SK-N-SH (cell line): ENCODE results near the gene NPRL2. TPM values are rescaled to one million over a fixed set of nuclear protein-coding genes. Genes with fewer than 3 reads are reported as not detected.

ENCODE experiments used
- CTCF ChIA-PET: fragments of 300-600, 350-600 bp; formaldehyde crosslinking; extraction: SDS; loops from one replicate; lab custom pipeline; 2021; lab: Yijun Ruan, JAX
- POLR2A ChIA-PET: fragments of 350-600 bp; sonication (Branson Sonifier 250); formaldehyde crosslinking; extraction: SDS; loops from one replicate; lab custom pipeline; 2020; ENCODE audit warnings: antibody characterized with exemption, inconsistent platforms; lab: Yijun Ruan, JAX
- DNase-seq: peaks from one replicate; pipeline ENCODE4 v3.0.0; 2012
- H2AFZ ChIP-seq: fragments of 200-600 bp; sonication (generic); 2 replicates; pipeline ENCODE4 v1.8.1; 2016; ENCODE audit warnings: antibody characterized with exemption, mild to moderate bottlenecking, low read depth
- H3F3A ChIP-seq: fragments of 200-600 bp; sonication (generic); replicated peaks from 2 replicates; pipeline ENCODE3; 2016; ENCODE audit warnings: antibody characterized with exemption, mild to moderate bottlenecking; ENCODE audit not compliant: insufficient read depth
- H3K27ac ChIP-seq, 2 experiments: fragments of 200-500 bp in 1 of 2; fragments of 200-600 bp in 1 of 2; sonication (Bioruptor generic) in 1 of 2; sonication (generic), shearing (Covaris generic) in 1 of 2; 2 replicates each; pipeline versions ENCODE4 v1.5.1 to v1.6.1; 2014 to 2016; ENCODE audit warnings: low read depth in 2 of 2, inconsistent platforms in 1 of 2, low read length in 1 of 2, mild to moderate bottlenecking in 1 of 2, mixed read lengths in 1 of 2
- H3K27me3 ChIP-seq: fragments of 200-600 bp; sonication (generic), shearing (Covaris generic); 2 replicates; pipeline ENCODE4 v1.6.1; 2016; ENCODE audit warnings: mixed run types; ENCODE audit not compliant: insufficient read depth
- H3K36me3 ChIP-seq, 2 experiments: fragments of 200-500 bp in 1 of 2; fragments of 200-600 bp in 1 of 2; sonication (Bioruptor generic) in 1 of 2; sonication (generic) in 1 of 2; replicated peaks in 1 of 2; 2 replicates each; pipeline versions ENCODE3 to v1.5.1; 2014 to 2016; ENCODE audit warnings: low read length in 1 of 2, mild to moderate bottlenecking in 1 of 2; ENCODE audit not compliant: insufficient read depth in 2 of 2, control insufficient read depth in 1 of 2
- H3K4me1 ChIP-seq, 2 experiments: fragments of 200-500 bp in 1 of 2; fragments of 200-600 bp in 1 of 2; sonication (Bioruptor generic) in 1 of 2; sonication (generic), shearing (Covaris generic) in 1 of 2; 2 replicates each; pipeline versions ENCODE4 v1.5.1 to v1.6.1; 2014 to 2016; ENCODE audit warnings: low read depth in 1 of 2, low read length in 1 of 2, mixed run types in 1 of 2; ENCODE audit not compliant: insufficient read depth in 2 of 2, control insufficient read depth in 1 of 2
- H3K4me2 ChIP-seq: fragments of 200-600 bp; sonication (generic), shearing (Covaris generic); 2 replicates; pipeline ENCODE4 v1.6.1; 2017; ENCODE audit warnings: mixed run types
- H3K4me3 ChIP-seq, 2 experiments: fragments of 200-500 bp in 1 of 2; fragments of 200-600 bp in 1 of 2; sonication (Bioruptor generic) in 1 of 2; sonication (generic), shearing (Covaris generic) in 1 of 2; 2 replicates each; pipeline versions ENCODE4 v1.5.1 to v1.8.1; 2014 to 2016; ENCODE audit warnings: low read depth in 2 of 2, inconsistent platforms in 1 of 2, low read length in 1 of 2, mild to moderate bottlenecking in 1 of 2, mixed read lengths in 1 of 2, moderate library complexity in 1 of 2
- H3K79me2 ChIP-seq: fragments of 200-600 bp; sonication (generic); 2 replicates; pipeline ENCODE4 v1.8.1; 2017; ENCODE audit warnings: mild to moderate bottlenecking; ENCODE audit not compliant: insufficient read depth
- H3K9ac ChIP-seq: fragments of 200-600 bp; sonication (generic); 2 replicates; pipeline ENCODE4 v1.6.1; 2017; ENCODE audit warnings: mixed run types
- H3K9me2 ChIP-seq: fragments of 200-600 bp; sonication (generic); 2 replicates; pipeline ENCODE4 v1.6.1; 2017; ENCODE audit warnings: mixed run types
- H3K9me3 ChIP-seq: fragments of 200-600 bp; sonication (generic); 2 replicates; pipeline ENCODE4 v1.6.1; 2017; ENCODE audit warnings: mixed run types, mild to moderate bottlenecking, moderate library complexity
- H4K20me1 ChIP-seq: fragments of 200-600 bp; sonication (generic); 2 replicates; pipeline ENCODE4 v1.6.1; 2017; ENCODE audit warnings: mild to moderate bottlenecking, mixed run types; ENCODE audit not compliant: insufficient read depth
- CHD2 ChIP-seq: fragments of 150-350 bp; IDR thresholded peaks from 2 replicates; pipeline ENCODE4 v1.6.1; 2018; ENCODE audit warnings: low read length; ENCODE audit not compliant: partially characterized antibody
- ELF1 ChIP-seq: IDR thresholded peaks from 2 replicates; pipeline ENCODE4 v1.4.0; 2012
- EP300 ChIP-seq, 2 experiments: IDR thresholded peaks; 2 replicates each; pipeline versions ENCODE4 v1.4.0 to v1.6.1; 2012; ENCODE audit warnings: borderline replicate concordance in 1 of 2, low read depth in 1 of 2, low read length in 1 of 2
- EZH2phosphoT487 ChIP-seq: fragments of 200-600 bp; sonication (generic); IDR thresholded peaks from 2 replicates; pipeline ENCODE4 v1.6.1; 2017; ENCODE audit warnings: low read depth, mixed run types, mild to moderate bottlenecking, antibody characterized with exemption, moderate library complexity, borderline replicate concordance
- FOXJ3 ChIP-seq: sonication (generic); formaldehyde crosslinking; IDR thresholded peaks from 2 replicates; pipeline ENCODE4 v1.5.1; 2020; ENCODE audit warnings: mild to moderate bottlenecking, missing genetic modification reagents
- FOXM1 ChIP-seq: IDR thresholded peaks from 2 replicates; pipeline ENCODE4 v1.4.0; 2012; ENCODE audit warnings: low read depth, mild to moderate bottlenecking
- GABPA ChIP-seq: IDR thresholded peaks from 2 replicates; pipeline ENCODE4 v1.4.0; 2012; ENCODE audit warnings: low read depth, mild to moderate bottlenecking
- GATA2 ChIP-seq: sonication (generic); formaldehyde crosslinking; IDR thresholded peaks from 2 replicates; pipeline ENCODE4 v1.5.0; 2020; ENCODE audit warnings: mild to moderate bottlenecking, missing genetic modification reagents
- JUND ChIP-seq: IDR thresholded peaks from 2 replicates; pipeline ENCODE4 v1.4.0; 2012
- MXI1 ChIP-seq: IDR thresholded peaks from 2 replicates; pipeline ENCODE4 v1.6.1; 2012; ENCODE audit warnings: mild to moderate bottlenecking, low read depth, low read length, improper control_type of control experiment
- NFIC ChIP-seq: IDR thresholded peaks from 2 replicates; pipeline ENCODE4 v1.4.0; 2012; ENCODE audit warnings: borderline replicate concordance
- NRF1 ChIP-seq: IDR thresholded peaks from 2 replicates; pipeline ENCODE4 v1.6.1; 2012; ENCODE audit warnings: low read depth, mild to moderate bottlenecking, low read length
- POLR2AphosphoS5 ChIP-seq: IDR thresholded peaks from 2 replicates; pipeline ENCODE4 v1.6.1; 2012; ENCODE audit warnings: low read depth, low read length
- RAD21 ChIP-seq: IDR thresholded peaks from 2 replicates; pipeline ENCODE4 v1.6.1; 2012; ENCODE audit warnings: mild to moderate bottlenecking, low read length
- RCOR1 ChIP-seq: fragments of 150-350 bp; IDR thresholded peaks from 2 replicates; pipeline ENCODE4 v1.6.1; 2017; ENCODE audit warnings: antibody characterized with exemption, low read length
- TAF1 ChIP-seq: IDR thresholded peaks from 2 replicates; pipeline ENCODE4 v1.6.1; 2012; ENCODE audit warnings: low read depth, mild to moderate bottlenecking, low read length, moderate library complexity, borderline replicate concordance
- TEAD4 ChIP-seq: IDR thresholded peaks from 2 replicates; pipeline ENCODE4 v1.4.0; 2012; ENCODE audit warnings: mild to moderate bottlenecking, borderline replicate concordance; ENCODE audit not compliant: insufficient read depth
- ZBTB33 ChIP-seq: IDR thresholded peaks from 2 replicates; pipeline ENCODE4 v1.4.0; 2012; ENCODE audit warnings: low read depth, borderline replicate concordance
- WGBS: methylation state at CpG from one replicate; pipeline ENCODE4 v1.1.6; 2017; ENCODE audit warnings: low lambda C conversion rate; 5-methylcytosine and 5-hydroxymethylcytosine counted together
- polyA plus RNA-seq, 3 experiments: library from polyadenylated mRNA; depleted of rRNA; stranded (reverse); fragments of >200 nt; gene quantifications; 2 replicates each; pipeline ENCODE4 v1.2.3, GENCODE V29; 2012
- TF ChIP-seq, protein P1 (sequence below): IDR thresholded peaks from 2 replicates; pipeline ENCODE4; 2012
- TF ChIP-seq, protein P2 (sequence below): IDR thresholded peaks from 2 replicates; pipeline ENCODE4 v1.4.0; 2012; ENCODE audit warnings: low read depth
- TF ChIP-seq, protein P3 (sequence below): IDR thresholded peaks from 2 replicates; pipeline ENCODE4 v1.6.1; 2012; ENCODE audit warnings: mild to moderate bottlenecking, low read depth, low read length, moderate library complexity

Gene NPRL2
- polyA plus RNA-seq, 1 of the 3 experiments (the other 2 are of a cell fraction) = 43.6 TPM

GRCh38 chr3:50385754-50386153 lies 35.2 kb upstream of the NPRL2 start:
- Histone ChIP-seq H3K9ac (no peak overlapping the region), H3F3A (no peaks in the 10 kb centered on the region), H3K36me3 (no peaks in the 10 kb centered on the region), H3K79me2 (no peaks in the 10 kb centered on the region), H3K27me3 (no peaks in the 10 kb centered on the region), H3K9me2 (no peaks in the 10 kb centered on the region), H3K9me3 (no peaks in the 10 kb centered on the region), H3K27ac (peak overlapping the region in 1 of 2 experiments; percentile 100; a peak in 2 of 4 replicates), H3K4me2 (no peak overlapping the region), H3K4me3 (no peak overlapping the region), H3K4me1 (peaks cover 0 to 98% of the 10 kb centered on the region in 2 experiments; a peak in 2 of 4 replicates), H4K20me1 (no peaks in the 10 kb centered on the region), H2AFZ (no peak overlapping the region)
- TF ChIP-seq ELF1 (no peak), TAF1 (no peak), CHD2 (peak; percentile 63), FOXJ3 (CRISPR knock-in tag) (peak; percentile 42; the same call in 1 of the 2 replicates), FOXM1 (no peak), JUND (no peak), NRF1 (no peak), TEAD4 (no peak), EP300 (IDR thresholded peaks at IDR 0.05; ENCODE audit: borderline replicate concordance in 1 of 2, low read depth in 1 of 2, low read length in 1 of 2) (peak in 1 of 2 experiments; percentile 94; a peak in 2 of 4 replicates), MXI1 (peak; percentile 50; the same call in 1 of the 2 replicates), ZBTB33 (no peak), GATA2 (CRISPR knock-in tag) (peak; percentile 88)
- TF ChIP-seq, protein P1, sequence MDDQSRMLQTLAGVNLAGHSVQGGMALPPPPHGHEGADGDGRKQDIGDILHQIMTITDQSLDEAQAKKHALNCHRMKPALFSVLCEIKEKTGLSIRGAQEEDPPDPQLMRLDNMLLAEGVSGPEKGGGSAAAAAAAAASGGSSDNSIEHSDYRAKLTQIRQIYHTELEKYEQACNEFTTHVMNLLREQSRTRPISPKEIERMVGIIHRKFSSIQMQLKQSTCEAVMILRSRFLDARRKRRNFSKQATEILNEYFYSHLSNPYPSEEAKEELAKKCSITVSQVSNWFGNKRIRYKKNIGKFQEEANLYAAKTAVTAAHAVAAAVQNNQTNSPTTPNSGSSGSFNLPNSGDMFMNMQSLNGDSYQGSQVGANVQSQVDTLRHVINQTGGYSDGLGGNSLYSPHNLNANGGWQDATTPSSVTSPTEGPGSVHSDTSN = no peak
- DNase-seq = no peak
- CTCF ChIA-PET = interaction anchor here (0.9 to 11.5 kb wide), 12 partner anchors 17 to 165 kb away, joined by 3 to 128 read pairs (median 7); partner anchors contain the start of genes CYB561D2 and NPRL2
- WGBS = 61% methylated on average over 13 of the region's 13 CpGs
- POLR2A ChIA-PET = interaction anchor here (0.9 to 4.8 kb wide), 4 partner anchors 16 to 49 kb away, joined by 3 to 25 read pairs (median 4); partner anchors contain the start of gene NPRL2

DNA sequence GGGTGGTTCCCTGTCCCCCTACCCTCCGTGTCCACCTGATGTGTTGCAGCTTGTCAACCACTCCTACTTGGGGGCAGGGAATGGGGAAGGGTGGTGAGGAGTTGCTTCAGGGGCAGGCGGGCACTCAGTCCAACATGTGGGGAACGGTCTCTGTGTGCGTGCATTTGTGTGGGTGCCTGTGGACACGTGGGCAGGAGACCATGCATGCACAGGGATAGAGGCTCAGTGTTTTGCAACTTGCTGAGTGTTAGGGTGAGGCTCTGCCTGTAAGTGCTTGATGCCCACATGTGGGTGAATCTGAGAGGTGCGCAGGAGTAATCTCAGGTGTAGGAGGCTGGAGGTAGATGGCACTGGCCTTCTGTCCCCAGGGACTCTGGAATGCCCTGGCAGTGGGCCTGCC lies 33.2 kb upstream of the NPRL2 start:
- no peak overlapping the region for H3K4me2 ChIP-seq
- no peaks in the 10 kb centered on the region for H3K36me3 ChIP-seq
- H3F3A ChIP-seq = no peaks in the 10 kb centered on the region
- H3K9ac ChIP-seq = no peak overlapping the region
- no peaks in the 10 kb centered on the region for H4K20me1 ChIP-seq
- no peaks in the 10 kb centered on the region for H3K9me2 ChIP-seq
- H3K79me2 ChIP-seq = no peaks in the 10 kb centered on the region
- H3K27ac ChIP-seq = peak overlapping the region in 1 of 2 experiments; percentile 100; a peak in 2 of 4 replicates
- no peak overlapping the region for H2AFZ ChIP-seq
- ChIA-PET POLR2A (interaction anchor here (0.9 kb wide), 1 partner anchor 30 kb away, joined by 3 read pairs; no protein-coding TSS in a partner anchor), CTCF (interaction anchor here (0.8 to 11.5 kb wide), 4 partner anchors 13 to 41 kb away, joined by 3 to 128 read pairs (median 3); no protein-coding TSS in a partner anchor)
- DNase-seq = no peak
- no peak overlapping the region for H3K4me3 ChIP-seq
- H3K9me3 ChIP-seq = no peaks in the 10 kb centered on the region
- peaks cover 0 to 98% of the 10 kb centered on the region in 2 experiments; a peak in 2 of 4 replicates for H3K4me1 ChIP-seq
- 53% methylated on average over 4 of the region's 6 CpGs for WGBS
- no peaks in the 10 kb centered on the region for H3K27me3 ChIP-seq
- no peak for TF ChIP-seq RCOR1
- no peak for TF ChIP-seq TEAD4
- TF ChIP-seq, protein P2, sequence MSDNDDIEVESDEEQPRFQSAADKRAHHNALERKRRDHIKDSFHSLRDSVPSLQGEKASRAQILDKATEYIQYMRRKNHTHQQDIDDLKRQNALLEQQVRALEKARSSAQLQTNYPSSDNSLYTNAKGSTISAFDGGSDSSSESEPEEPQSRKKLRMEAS = no peak
- no peak for TF ChIP-seq GATA2 (CRISPR knock-in tag)
- TF ChIP-seq FOXM1 = no peak
- TF ChIP-seq EP300 (IDR thresholded peaks at IDR 0.05; ENCODE audit: borderline replicate concordance in 1 of 2, low read depth in 1 of 2, low read length in 1 of 2) = no peak
- TF ChIP-seq, protein P3, sequence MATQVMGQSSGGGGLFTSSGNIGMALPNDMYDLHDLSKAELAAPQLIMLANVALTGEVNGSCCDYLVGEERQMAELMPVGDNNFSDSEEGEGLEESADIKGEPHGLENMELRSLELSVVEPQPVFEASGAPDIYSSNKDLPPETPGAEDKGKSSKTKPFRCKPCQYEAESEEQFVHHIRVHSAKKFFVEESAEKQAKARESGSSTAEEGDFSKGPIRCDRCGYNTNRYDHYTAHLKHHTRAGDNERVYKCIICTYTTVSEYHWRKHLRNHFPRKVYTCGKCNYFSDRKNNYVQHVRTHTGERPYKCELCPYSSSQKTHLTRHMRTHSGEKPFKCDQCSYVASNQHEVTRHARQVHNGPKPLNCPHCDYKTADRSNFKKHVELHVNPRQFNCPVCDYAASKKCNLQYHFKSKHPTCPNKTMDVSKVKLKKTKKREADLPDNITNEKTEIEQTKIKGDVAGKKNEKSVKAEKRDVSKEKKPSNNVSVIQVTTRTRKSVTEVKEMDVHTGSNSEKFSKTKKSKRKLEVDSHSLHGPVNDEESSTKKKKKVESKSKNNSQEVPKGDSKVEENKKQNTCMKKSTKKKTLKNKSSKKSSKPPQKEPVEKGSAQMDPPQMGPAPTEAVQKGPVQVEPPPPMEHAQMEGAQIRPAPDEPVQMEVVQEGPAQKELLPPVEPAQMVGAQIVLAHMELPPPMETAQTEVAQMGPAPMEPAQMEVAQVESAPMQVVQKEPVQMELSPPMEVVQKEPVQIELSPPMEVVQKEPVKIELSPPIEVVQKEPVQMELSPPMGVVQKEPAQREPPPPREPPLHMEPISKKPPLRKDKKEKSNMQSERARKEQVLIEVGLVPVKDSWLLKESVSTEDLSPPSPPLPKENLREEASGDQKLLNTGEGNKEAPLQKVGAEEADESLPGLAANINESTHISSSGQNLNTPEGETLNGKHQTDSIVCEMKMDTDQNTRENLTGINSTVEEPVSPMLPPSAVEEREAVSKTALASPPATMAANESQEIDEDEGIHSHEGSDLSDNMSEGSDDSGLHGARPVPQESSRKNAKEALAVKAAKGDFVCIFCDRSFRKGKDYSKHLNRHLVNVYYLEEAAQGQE = no peak
- TF ChIP-seq GABPA = no peak
- no peak for TF ChIP-seq NFIC
- no peak for TF ChIP-seq POLR2AphosphoS5
- TF ChIP-seq EZH2phosphoT487 = no peak
- no peak for TF ChIP-seq RAD21
- TF ChIP-seq TAF1 = no peak
- TF ChIP-seq NRF1 = no peak
